Measurements from ENCODE around the gene DYSF. TPM values are rescaled to one million over a fixed set of nuclear protein-coding genes. Genes with fewer than 3 reads are reported as not detected.

Gene DYSF
- total and polyA plus RNA-seq, 3 donors from 2014 or later, result 6.8 to 10.9 (median 8.9) TPM

GRCh38 chr2:71474116-71474743 is 20.9 kb downstream of the DYSF start:
- H3K4me1 ChIP-seq, result no peaks in the 10 kb centered on the region
- H3K27me3 ChIP-seq, result no peaks in the 10 kb centered on the region
- H3K36me3 ChIP-seq (ENCODE audit: low read depth, missing control alignments), result no peaks in the 10 kb centered on the region
- TF ChIP-seq, protein P1, sequence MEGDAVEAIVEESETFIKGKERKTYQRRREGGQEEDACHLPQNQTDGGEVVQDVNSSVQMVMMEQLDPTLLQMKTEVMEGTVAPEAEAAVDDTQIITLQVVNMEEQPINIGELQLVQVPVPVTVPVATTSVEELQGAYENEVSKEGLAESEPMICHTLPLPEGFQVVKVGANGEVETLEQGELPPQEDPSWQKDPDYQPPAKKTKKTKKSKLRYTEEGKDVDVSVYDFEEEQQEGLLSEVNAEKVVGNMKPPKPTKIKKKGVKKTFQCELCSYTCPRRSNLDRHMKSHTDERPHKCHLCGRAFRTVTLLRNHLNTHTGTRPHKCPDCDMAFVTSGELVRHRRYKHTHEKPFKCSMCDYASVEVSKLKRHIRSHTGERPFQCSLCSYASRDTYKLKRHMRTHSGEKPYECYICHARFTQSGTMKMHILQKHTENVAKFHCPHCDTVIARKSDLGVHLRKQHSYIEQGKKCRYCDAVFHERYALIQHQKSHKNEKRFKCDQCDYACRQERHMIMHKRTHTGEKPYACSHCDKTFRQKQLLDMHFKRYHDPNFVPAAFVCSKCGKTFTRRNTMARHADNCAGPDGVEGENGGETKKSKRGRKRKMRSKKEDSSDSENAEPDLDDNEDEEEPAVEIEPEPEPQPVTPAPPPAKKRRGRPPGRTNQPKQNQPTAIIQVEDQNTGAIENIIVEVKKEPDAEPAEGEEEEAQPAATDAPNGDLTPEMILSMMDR (IDR thresholded peaks at IDR 0.05), result no peak
- no peak for TF ChIP-seq POLR2A (IDR thresholded peaks at IDR 0.05)
- no peak overlapping the region for H3K4me3 ChIP-seq
- no peaks in the 10 kb centered on the region for H3K9me3 ChIP-seq
- intact Hi-C loops (cut with DNase I; ENCODE audit: low total_unique reads), result no loop called here
- no peak for DNase-seq
- no peak overlapping the region for H3K27ac ChIP-seq
- WGBS, 2 donors, result 79 to 83% methylated on average over 5 of the region's 5 CpGs

- intact Hi-C loops (cut with DNase I; ENCODE audit: low total_unique reads), result no loop called here
- TF ChIP-seq POLR2A (IDR thresholded peaks at IDR 0.05), result no peak
- TF ChIP-seq, protein P1 (IDR thresholded peaks at IDR 0.05), result no peak
- Histone ChIP-seq H3K27ac (no peak overlapping the region), H3K4me1 (no peaks in the 10 kb centered on the region), H3K27me3 (no peaks in the 10 kb centered on the region), H3K9me3 (no peaks in the 10 kb centered on the region), H3K36me3 (ENCODE audit: low read depth, missing control alignments) (no peaks in the 10 kb centered on the region), H3K4me3 (no peak overlapping the region)
- DNase-seq, result no peak
- 89 to 92% methylated on average over 10 of the region's 10 CpGs for WGBS, 2 donors
These were observed 21.5 kb downstream of the DYSF start for GRCh38 chr2:71474744-71475397.

GRCh38 chr2:71476495-71476894 is 23.1 kb downstream of the DYSF start:
- intact Hi-C loops (cut with DNase I; ENCODE audit: low total_unique reads), result no loop called here
- Histone ChIP-seq H3K36me3 (ENCODE audit: low read depth, missing control alignments) (no peaks in the 10 kb centered on the region), H3K4me1 (no peaks in the 10 kb centered on the region), H3K27ac (no peak overlapping the region), H3K4me3 (no peak overlapping the region), H3K27me3 (no peaks in the 10 kb centered on the region), H3K9me3 (no peaks in the 10 kb centered on the region)
- 56 to 60% methylated on average over 1 of the region's 1 CpG for WGBS, 2 donors
- TF ChIP-seq POLR2A (IDR thresholded peaks at IDR 0.05), result no peak
- TF ChIP-seq, protein P1 (IDR thresholded peaks at IDR 0.05), result no peak
- no peak for DNase-seq

GRCh38 chr2:71477231-71477691 is 23.9 kb downstream of the DYSF start:
- TF ChIP-seq, protein P1 (IDR thresholded peaks at IDR 0.05), result no peak
- no peak for TF ChIP-seq POLR2A (IDR thresholded peaks at IDR 0.05)
- H3K36me3 ChIP-seq (ENCODE audit: low read depth, missing control alignments), result no peaks in the 10 kb centered on the region
- H3K9me3 ChIP-seq, result no peaks in the 10 kb centered on the region
- H3K27me3 ChIP-seq, result no peaks in the 10 kb centered on the region
- intact Hi-C loops (cut with DNase I; ENCODE audit: low total_unique reads), result no loop called here
- H3K4me3 ChIP-seq, result no peak overlapping the region
- H3K27ac ChIP-seq, result no peak overlapping the region
- WGBS, 2 donors, result 80 to 81% methylated on average over 6 of the region's 6 CpGs
- H3K4me1 ChIP-seq, result no peaks in the 10 kb centered on the region
- no peak for DNase-seq
